ENCODE measurements around the gene ZDHHC6. TPM values are rescaled to one million over a fixed set of nuclear protein-coding genes. Genes with fewer than 3 reads are reported as not detected.

ZDHHC6 gene
- total RNA-seq (10 to 100 TPM; 25.8 to 32.5 TPM), polyA plus RNA-seq (10 to 100 TPM; 27.8 to 38.3 TPM)
- long read RNA-seq, donor 1, transcript ZDHHC6-202 (11 exons, 2,170 nt), result major isoform, 9 of 20 reads
- long read RNA-seq, donor 1, partial matches to known transcripts, result 7 of 20 reads
- long read RNA-seq, donor 1, other reads (novel, unspliced or antisense), result 0 of 20 reads
- long read RNA-seq, donor 2, partial matches to known transcripts, result 0 of 3 reads
- long read RNA-seq, donor 2, other reads (novel, unspliced or antisense), result 0 of 3 reads
- long read RNA-seq, donor 3, transcript ZDHHC6-204 (4 exons, 538 nt), result major isoform, 5 of 8 reads
- long read RNA-seq, donor 3, partial matches to known transcripts, result 0 of 8 reads
- long read RNA-seq, donor 3, other reads (novel, unspliced or antisense), result 0 of 8 reads
- long read RNA-seq, donor 4, partial matches to known transcripts, result 0 of 3 reads
- long read RNA-seq, donor 4, other reads (novel, unspliced or antisense), result 0 of 3 reads
- long read RNA-seq, donor 5, transcript ZDHHC6-204 (4 exons, 538 nt), result major isoform, 9 of 13 reads
- long read RNA-seq, donor 5, partial matches to known transcripts, result 0 of 13 reads
- long read RNA-seq, donor 5, other reads (novel, unspliced or antisense), result 0 of 13 reads

- TF ChIP-seq, protein P1, sequence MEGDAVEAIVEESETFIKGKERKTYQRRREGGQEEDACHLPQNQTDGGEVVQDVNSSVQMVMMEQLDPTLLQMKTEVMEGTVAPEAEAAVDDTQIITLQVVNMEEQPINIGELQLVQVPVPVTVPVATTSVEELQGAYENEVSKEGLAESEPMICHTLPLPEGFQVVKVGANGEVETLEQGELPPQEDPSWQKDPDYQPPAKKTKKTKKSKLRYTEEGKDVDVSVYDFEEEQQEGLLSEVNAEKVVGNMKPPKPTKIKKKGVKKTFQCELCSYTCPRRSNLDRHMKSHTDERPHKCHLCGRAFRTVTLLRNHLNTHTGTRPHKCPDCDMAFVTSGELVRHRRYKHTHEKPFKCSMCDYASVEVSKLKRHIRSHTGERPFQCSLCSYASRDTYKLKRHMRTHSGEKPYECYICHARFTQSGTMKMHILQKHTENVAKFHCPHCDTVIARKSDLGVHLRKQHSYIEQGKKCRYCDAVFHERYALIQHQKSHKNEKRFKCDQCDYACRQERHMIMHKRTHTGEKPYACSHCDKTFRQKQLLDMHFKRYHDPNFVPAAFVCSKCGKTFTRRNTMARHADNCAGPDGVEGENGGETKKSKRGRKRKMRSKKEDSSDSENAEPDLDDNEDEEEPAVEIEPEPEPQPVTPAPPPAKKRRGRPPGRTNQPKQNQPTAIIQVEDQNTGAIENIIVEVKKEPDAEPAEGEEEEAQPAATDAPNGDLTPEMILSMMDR (IDR thresholded peaks at IDR 0.05; ENCODE audit: control extremely low read depth, extremely low read depth), result no peak
Observed at GRCh38 chr10:112446855-112447619, at the start of gene ZDHHC6, which contains the start of gene VTI1A. Gene ZDHHC6 (minus strand): TSS chr10:112446914. CDS start chr10:112445436, 1,478 bp downstream. Gene VTI1A (plus strand): TSS chr10:112447215. CDS start chr10:112447374, 159 bp downstream.

GRCh38 chr10:112492736-112493135 is 46.0 kb upstream of the ZDHHC6 start:
- no peak overlapping the region for H3K4me3 ChIP-seq
- 96 to 99% methylated on average over 6 of the region's 6 CpGs for WGBS, 2 donors
- no peaks in the 10 kb centered on the region for H3K27me3 ChIP-seq (ENCODE audit: control insufficient read depth in 3 of 3, insufficient read depth in 3 of 3, low read length in 2 of 3)
- H3K27ac ChIP-seq (ENCODE audit: low read depth in 1 of 2, low read length in 1 of 2), result no peak overlapping the region
- H3K36me3 ChIP-seq (ENCODE audit: control insufficient read depth in 4 of 4, insufficient read depth in 4 of 4, low read length in 4 of 4), result no peaks in the 10 kb centered on the region
- DNase-seq (no peak), ATAC-seq (ENCODE audit: insufficient read depth, low FRiP score) (no peak)
- no peaks in the 10 kb centered on the region for H3K9me3 ChIP-seq (ENCODE audit: control insufficient read depth in 4 of 4, insufficient read depth in 3 of 4, low read length in 3 of 4)
- H3K4me1 ChIP-seq (ENCODE audit: control insufficient read depth in 5 of 5, insufficient read depth in 5 of 5, low read length in 5 of 5), result peaks cover 0 to 25% (median 6%) of the 10 kb centered on the region in 5 donors
- H3K9ac ChIP-seq (ENCODE audit: insufficient read depth in 1 of 2, low read length in 2 of 2), result no peak overlapping the region
- TF ChIP-seq, protein P1 (IDR thresholded peaks at IDR 0.05; ENCODE audit: control extremely low read depth, extremely low read depth), result no peak

More at GRCh38 chr10:112446855-112447619, at the start of gene ZDHHC6, which contains the start of gene VTI1A:
- Histone ChIP-seq H3K9ac (ENCODE audit: insufficient read depth in 1 of 2, low read length in 2 of 2) (peak within 1 kb of the TSS; percentile 92 to 97), H3K4me3 (peak within 1 kb of the TSS; percentile 100), H3K9me3 (ENCODE audit: control insufficient read depth in 4 of 4, insufficient read depth in 3 of 4, low read length in 3 of 4) (peaks cover 0 to 2% (median 0%) of the 10 kb centered on the region in 4 donors), H3K27me3 (ENCODE audit: control insufficient read depth in 3 of 3, insufficient read depth in 3 of 3, low read length in 2 of 3) (no peaks in the 10 kb centered on the region), H3K4me1 (ENCODE audit: control insufficient read depth in 5 of 5, insufficient read depth in 5 of 5, low read length in 5 of 5) (peaks cover 1 to 18% (median 12%) of the 10 kb centered on the region in 5 donors), H3K27ac (ENCODE audit: low read depth in 1 of 2, low read length in 1 of 2) (peak within 1 kb of the TSS; percentile 93 to 99), H3K36me3 (ENCODE audit: control insufficient read depth in 4 of 4, insufficient read depth in 4 of 4, low read length in 4 of 4) (peaks cover 1 to 25% (median 20%) of the 10 kb centered on the region in 4 donors)
- ATAC-seq (ENCODE audit: insufficient read depth, low FRiP score) (peak; percentile 97), DNase-seq (peak; percentile 88 to 92 (median 90))
- 0% methylated on average over 59 of the region's 59 CpGs for WGBS, 2 donors

DNA sequence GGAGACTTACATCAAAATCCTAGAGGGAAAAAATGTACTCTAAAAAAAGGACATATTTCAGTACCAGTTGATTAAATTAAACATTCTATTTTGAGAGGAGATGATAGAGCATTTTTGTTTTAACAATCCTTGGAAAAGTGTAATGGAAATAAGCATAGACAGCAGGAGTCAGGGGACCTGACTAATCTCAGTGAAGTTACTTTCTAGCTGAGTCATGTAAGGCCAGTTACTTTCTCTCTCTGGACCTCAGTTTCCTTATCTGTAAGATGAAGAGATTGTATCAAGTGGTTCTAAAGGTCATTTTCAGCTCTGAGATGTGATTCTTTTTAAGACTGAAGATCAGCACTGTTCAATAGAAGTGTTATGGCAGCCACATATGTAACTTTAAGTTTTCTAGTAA is 44.4 kb upstream of the ZDHHC6 start:
- H3K27me3 ChIP-seq (ENCODE audit: control insufficient read depth in 3 of 3, insufficient read depth in 3 of 3, low read length in 2 of 3), result no peaks in the 10 kb centered on the region
- H3K36me3 ChIP-seq (ENCODE audit: control insufficient read depth in 4 of 4, insufficient read depth in 4 of 4, low read length in 4 of 4), result no peaks in the 10 kb centered on the region
- TF ChIP-seq, protein P1 (IDR thresholded peaks at IDR 0.05; ENCODE audit: control extremely low read depth, extremely low read depth), result no peak
- no peak overlapping the region for H3K4me3 ChIP-seq
- ATAC-seq (ENCODE audit: insufficient read depth, low FRiP score) (no peak), DNase-seq (no peak)
- H3K4me1 ChIP-seq (ENCODE audit: control insufficient read depth in 5 of 5, insufficient read depth in 5 of 5, low read length in 5 of 5), result peaks cover 0 to 25% (median 6%) of the 10 kb centered on the region in 5 donors
- H3K9ac ChIP-seq (ENCODE audit: insufficient read depth in 1 of 2, low read length in 2 of 2), result no peak overlapping the region
- H3K9me3 ChIP-seq (ENCODE audit: control insufficient read depth in 4 of 4, insufficient read depth in 3 of 4, low read length in 3 of 4), result no peaks in the 10 kb centered on the region
- no peak overlapping the region for H3K27ac ChIP-seq (ENCODE audit: low read depth in 1 of 2, low read length in 1 of 2)
